WTC11 (cell line): ENCODE results near the gene MET. TPM values are rescaled to one million over a fixed set of nuclear protein-coding genes. Genes with fewer than 3 reads are reported as not detected.

Experiments used
- ATAC-seq: fragments of 200-7000 bp; cut with Tn5 transposase; 2 replicates; pipeline ENCODE4 v1.10.0; 2021; ENCODE audit warnings: mild to moderate bottlenecking, moderate library complexity
- CTCF ChIA-PET: fragments of 300-600 bp; sonication (Branson Sonifier 250); formaldehyde crosslinking; loops from one replicate; lab custom pipeline; 2021; ENCODE audit warnings: antibody characterized with exemption; lab: Charles Lee
- POLR2A ChIA-PET: fragments of 350-600 bp; sonication (Branson Sonifier 250); formaldehyde crosslinking; loops from one replicate; lab custom pipeline; 2021; ENCODE audit warnings: antibody characterized with exemption; lab: Charles Lee
- DNase-seq: peaks from one replicate; pipeline ENCODE4 v3.0.0; 2021; ENCODE audit warnings: low spot score
- H3K27ac Mint-ChIP-seq: 2 replicates; pipeline ENCODE4 v1.8.0; 2021; ENCODE audit warnings: mixed read lengths
- H3K27me3 Mint-ChIP-seq: 2 replicates; pipeline ENCODE4 v1.8.0; 2021; ENCODE audit warnings: low read depth, mild to moderate bottlenecking, moderate library complexity, mixed read lengths
- H3K36me3 Mint-ChIP-seq: 2 replicates; pipeline ENCODE4 v1.8.0; 2021; ENCODE audit warnings: mixed read lengths
- H3K4me1 Mint-ChIP-seq: 2 replicates; pipeline ENCODE4 v1.8.0; 2022; ENCODE audit warnings: mixed read lengths
- H3K4me3 Mint-ChIP-seq: 2 replicates; pipeline ENCODE4 v1.8.0; 2021; ENCODE audit warnings: mild to moderate bottlenecking, moderate library complexity, mixed read lengths
- H3K9me3 Mint-ChIP-seq: 2 replicates; pipeline ENCODE4 v1.8.0; 2021; ENCODE audit warnings: mixed read lengths
- ATF1 ChIP-seq: sonication (generic); formaldehyde crosslinking; IDR thresholded peaks from 2 replicates; pipeline ENCODE4 v1.8.1; 2023; ENCODE audit warnings: mild to moderate bottlenecking, moderate library complexity, missing genetic modification reagents
- CBFB ChIP-seq: sonication (generic); formaldehyde crosslinking; IDR thresholded peaks from 2 replicates; pipeline ENCODE4 v1.8.1; 2022; ENCODE audit warnings: mild to moderate bottlenecking, low read depth, missing genetic modification reagents
- ELF4 ChIP-seq: sonication (generic); formaldehyde crosslinking; IDR thresholded peaks from 2 replicates; pipeline ENCODE4 v1.8.1; 2022; ENCODE audit warnings: low read depth, mild to moderate bottlenecking, moderate library complexity, missing genetic modification reagents
- ETV6 ChIP-seq: sonication (generic); formaldehyde crosslinking; IDR thresholded peaks from 2 replicates; pipeline ENCODE4 v1.8.1; 2022; ENCODE audit warnings: mild to moderate bottlenecking, missing genetic modification reagents
- HMGA2 ChIP-seq: fragments of 250-450 bp; sonication (Bioruptor Pico); IDR thresholded peaks from 2 replicates; pipeline ENCODE4 v1.4.0; 2021; ENCODE audit warnings: mild to moderate bottlenecking, moderate library complexity
- IRF2 ChIP-seq: sonication (generic); formaldehyde crosslinking; IDR thresholded peaks from 2 replicates; pipeline ENCODE4 v1.8.0; 2022; ENCODE audit warnings: low read depth, missing genetic modification reagents, borderline replicate concordance
- NR3C1 ChIP-seq: sonication (generic); formaldehyde crosslinking; conservative IDR thresholded peaks from 2 replicates; pipeline ENCODE4 v1.8.1; 2023; ENCODE audit warnings: low read depth, mild to moderate bottlenecking, missing genetic modification reagents
- SMAD3 ChIP-seq: sonication (generic); formaldehyde crosslinking; IDR thresholded peaks from 2 replicates; pipeline ENCODE4 v1.8.0; 2022; ENCODE audit warnings: missing genetic modification reagents, mild to moderate bottlenecking, borderline replicate concordance
- ZNF138 ChIP-seq: sonication (generic); formaldehyde crosslinking; conservative IDR thresholded peaks from 2 replicates; pipeline ENCODE4 v1.8.1; 2022; ENCODE audit warnings: mild to moderate bottlenecking, moderate library complexity, missing genetic modification reagents
- ZNF317 ChIP-seq: sonication (generic); formaldehyde crosslinking; IDR thresholded peaks from 2 replicates; pipeline ENCODE4 v1.8.1; 2023; ENCODE audit warnings: low read depth, mild to moderate bottlenecking, moderate library complexity, missing genetic modification reagents, borderline replicate concordance
- total RNA-seq: library from RNA; stranded (reverse); gene quantifications from 3 replicates; pipeline ENCODE4 v1.2.3, GENCODE V29; 2021
- TF ChIP-seq, protein P1 (sequence below): fragments of 250-450 bp; sonication (Bioruptor Pico); IDR thresholded peaks from 2 replicates; pipeline ENCODE4 v1.9.0; 2021; ENCODE audit warnings: mild to moderate bottlenecking
- TF ChIP-seq, protein P2 (sequence below): sonication (generic); formaldehyde crosslinking; IDR thresholded peaks from 2 replicates; pipeline ENCODE4 v1.8.0; 2022; ENCODE audit warnings: mild to moderate bottlenecking, missing genetic modification reagents
- TF ChIP-seq, protein P3 (sequence below): fragments of 250-450 bp; sonication (Bioruptor Pico); IDR thresholded peaks from 2 replicates; pipeline ENCODE4 v2.1.2; 2022; ENCODE audit warnings: mild to moderate bottlenecking, moderate library complexity
- TF ChIP-seq, protein P4 (sequence below): sonication (generic); formaldehyde crosslinking; IDR thresholded peaks from 2 replicates; pipeline ENCODE4 v1.8.1; 2022; ENCODE audit warnings: missing genetic modification reagents, borderline replicate concordance
- TF ChIP-seq, protein P5 (sequence below): fragments of 250-450 bp; sonication (Bioruptor Pico); conservative IDR thresholded peaks from 2 replicates; pipeline ENCODE4 v1.9.0; 2021; ENCODE audit warnings: mild to moderate bottlenecking
- TF ChIP-seq, protein P6 (sequence below): fragments of 200-600 bp; IDR thresholded peaks from 2 replicates; pipeline ENCODE4 v1.8.0; 2022; ENCODE audit warnings: antibody characterized with exemption
- TF ChIP-seq, protein P7 (sequence below): sonication (generic); formaldehyde crosslinking; IDR thresholded peaks from 2 replicates; pipeline ENCODE4 v1.8.1; 2023; ENCODE audit warnings: mild to moderate bottlenecking, missing genetic modification reagents, borderline replicate concordance

MET gene
- total RNA-seq, 1 experiment from 2014 or later, result 9.4 TPM

DNA sequence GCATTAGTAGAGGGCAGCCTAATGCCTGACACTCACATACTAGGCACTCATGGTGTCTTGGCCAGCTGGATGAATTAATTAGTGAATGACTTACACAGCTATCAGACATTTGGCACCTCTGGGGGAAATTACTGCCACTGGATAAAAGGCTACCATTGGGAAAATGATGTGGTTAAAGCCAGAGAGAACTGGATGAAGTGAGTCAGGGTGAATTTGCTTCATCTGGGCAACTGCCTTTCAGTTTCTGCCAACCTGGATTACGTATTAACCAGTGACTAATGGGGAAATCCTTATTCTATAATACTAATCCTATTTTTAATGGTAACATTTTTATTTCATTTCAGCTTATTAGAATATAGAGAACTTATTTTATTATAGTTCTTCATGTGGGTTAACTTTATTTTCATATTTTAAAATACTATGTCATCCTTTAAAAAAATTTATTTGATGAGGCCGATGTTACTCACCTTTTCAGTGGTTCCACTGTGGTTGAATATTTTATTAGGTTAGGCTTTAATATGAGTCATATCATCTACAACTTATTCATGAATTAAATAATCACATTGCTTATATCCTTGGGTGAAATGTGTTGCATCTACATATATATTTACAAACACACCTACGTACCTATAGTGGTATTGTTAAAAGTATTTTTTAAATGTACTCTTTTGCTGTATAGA lies 104.8 kb downstream of the MET start:
- ATAC-seq (no peak), DNase-seq (no peak)
- H3K9me3 Mint-ChIP-seq, result no peaks in the 10 kb centered on the region
- H3K36me3 Mint-ChIP-seq, result peaks cover 9% of the 10 kb centered on the region
- H3K4me1 Mint-ChIP-seq, result peaks cover 22% of the 10 kb centered on the region
- peaks cover 51% of the 10 kb centered on the region for H3K27me3 Mint-ChIP-seq
- no peak overlapping the region for H3K27ac Mint-ChIP-seq
- no peak overlapping the region for H3K4me3 Mint-ChIP-seq
- CTCF ChIA-PET, result no interaction called here
- POLR2A ChIA-PET, result no interaction called here
- TF ChIP-seq ELF4 (CRISPR knock-in tag) (no peak), IRF2 (CRISPR knock-in tag) (no peak), ZNF317 (CRISPR knock-in tag) (no peak), NR3C1 (CRISPR knock-in tag) (no peak), HMGA2 (CRISPR knock-in tag) (no peak), CBFB (CRISPR knock-in tag) (no peak), ZNF138 (CRISPR knock-in tag) (no peak), ETV6 (CRISPR knock-in tag) (no peak), ATF1 (CRISPR knock-in tag) (no peak), SMAD3 (CRISPR knock-in tag) (no peak)
- TF ChIP-seq, protein P1, sequence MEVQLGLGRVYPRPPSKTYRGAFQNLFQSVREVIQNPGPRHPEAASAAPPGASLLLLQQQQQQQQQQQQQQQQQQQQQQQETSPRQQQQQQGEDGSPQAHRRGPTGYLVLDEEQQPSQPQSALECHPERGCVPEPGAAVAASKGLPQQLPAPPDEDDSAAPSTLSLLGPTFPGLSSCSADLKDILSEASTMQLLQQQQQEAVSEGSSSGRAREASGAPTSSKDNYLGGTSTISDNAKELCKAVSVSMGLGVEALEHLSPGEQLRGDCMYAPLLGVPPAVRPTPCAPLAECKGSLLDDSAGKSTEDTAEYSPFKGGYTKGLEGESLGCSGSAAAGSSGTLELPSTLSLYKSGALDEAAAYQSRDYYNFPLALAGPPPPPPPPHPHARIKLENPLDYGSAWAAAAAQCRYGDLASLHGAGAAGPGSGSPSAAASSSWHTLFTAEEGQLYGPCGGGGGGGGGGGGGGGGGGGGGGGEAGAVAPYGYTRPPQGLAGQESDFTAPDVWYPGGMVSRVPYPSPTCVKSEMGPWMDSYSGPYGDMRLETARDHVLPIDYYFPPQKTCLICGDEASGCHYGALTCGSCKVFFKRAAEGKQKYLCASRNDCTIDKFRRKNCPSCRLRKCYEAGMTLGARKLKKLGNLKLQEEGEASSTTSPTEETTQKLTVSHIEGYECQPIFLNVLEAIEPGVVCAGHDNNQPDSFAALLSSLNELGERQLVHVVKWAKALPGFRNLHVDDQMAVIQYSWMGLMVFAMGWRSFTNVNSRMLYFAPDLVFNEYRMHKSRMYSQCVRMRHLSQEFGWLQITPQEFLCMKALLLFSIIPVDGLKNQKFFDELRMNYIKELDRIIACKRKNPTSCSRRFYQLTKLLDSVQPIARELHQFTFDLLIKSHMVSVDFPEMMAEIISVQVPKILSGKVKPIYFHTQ, result no peak
- TF ChIP-seq, protein P2, sequence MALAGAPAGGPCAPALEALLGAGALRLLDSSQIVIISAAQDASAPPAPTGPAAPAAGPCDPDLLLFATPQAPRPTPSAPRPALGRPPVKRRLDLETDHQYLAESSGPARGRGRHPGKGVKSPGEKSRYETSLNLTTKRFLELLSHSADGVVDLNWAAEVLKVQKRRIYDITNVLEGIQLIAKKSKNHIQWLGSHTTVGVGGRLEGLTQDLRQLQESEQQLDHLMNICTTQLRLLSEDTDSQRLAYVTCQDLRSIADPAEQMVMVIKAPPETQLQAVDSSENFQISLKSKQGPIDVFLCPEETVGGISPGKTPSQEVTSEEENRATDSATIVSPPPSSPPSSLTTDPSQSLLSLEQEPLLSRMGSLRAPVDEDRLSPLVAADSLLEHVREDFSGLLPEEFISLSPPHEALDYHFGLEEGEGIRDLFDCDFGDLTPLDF (CRISPR knock-in tag), result no peak
- TF ChIP-seq, protein P3, sequence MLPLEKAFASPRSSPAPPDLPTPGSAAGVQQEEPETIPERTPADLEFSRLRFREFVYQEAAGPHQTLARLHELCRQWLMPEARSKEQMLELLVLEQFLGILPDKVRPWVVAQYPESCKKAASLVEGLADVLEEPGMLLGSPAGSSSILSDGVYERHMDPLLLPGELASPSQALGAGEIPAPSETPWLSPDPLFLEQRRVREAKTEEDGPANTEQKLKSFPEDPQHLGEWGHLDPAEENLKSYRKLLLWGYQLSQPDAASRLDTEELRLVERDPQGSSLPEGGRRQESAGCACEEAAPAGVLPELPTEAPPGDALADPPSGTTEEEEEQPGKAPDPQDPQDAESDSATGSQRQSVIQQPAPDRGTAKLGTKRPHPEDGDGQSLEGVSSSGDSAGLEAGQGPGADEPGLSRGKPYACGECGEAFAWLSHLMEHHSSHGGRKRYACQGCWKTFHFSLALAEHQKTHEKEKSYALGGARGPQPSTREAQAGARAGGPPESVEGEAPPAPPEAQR (CRISPR knock-in tag), result no peak
- TF ChIP-seq, protein P4, sequence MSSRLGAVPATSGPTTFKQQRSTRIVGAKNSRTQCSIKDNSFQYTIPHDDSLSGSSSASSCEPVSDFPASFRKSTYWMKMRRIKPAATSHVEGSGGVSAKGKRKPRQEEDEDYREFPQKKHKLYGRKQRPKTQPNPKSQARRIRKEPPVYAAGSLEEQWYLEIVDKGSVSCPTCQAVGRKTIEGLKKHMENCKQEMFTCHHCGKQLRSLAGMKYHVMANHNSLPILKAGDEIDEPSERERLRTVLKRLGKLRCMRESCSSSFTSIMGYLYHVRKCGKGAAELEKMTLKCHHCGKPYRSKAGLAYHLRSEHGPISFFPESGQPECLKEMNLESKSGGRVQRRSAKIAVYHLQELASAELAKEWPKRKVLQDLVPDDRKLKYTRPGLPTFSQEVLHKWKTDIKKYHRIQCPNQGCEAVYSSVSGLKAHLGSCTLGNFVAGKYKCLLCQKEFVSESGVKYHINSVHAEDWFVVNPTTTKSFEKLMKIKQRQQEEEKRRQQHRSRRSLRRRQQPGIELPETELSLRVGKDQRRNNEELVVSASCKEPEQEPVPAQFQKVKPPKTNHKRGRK (CRISPR knock-in tag), result no peak
- TF ChIP-seq, protein P5, sequence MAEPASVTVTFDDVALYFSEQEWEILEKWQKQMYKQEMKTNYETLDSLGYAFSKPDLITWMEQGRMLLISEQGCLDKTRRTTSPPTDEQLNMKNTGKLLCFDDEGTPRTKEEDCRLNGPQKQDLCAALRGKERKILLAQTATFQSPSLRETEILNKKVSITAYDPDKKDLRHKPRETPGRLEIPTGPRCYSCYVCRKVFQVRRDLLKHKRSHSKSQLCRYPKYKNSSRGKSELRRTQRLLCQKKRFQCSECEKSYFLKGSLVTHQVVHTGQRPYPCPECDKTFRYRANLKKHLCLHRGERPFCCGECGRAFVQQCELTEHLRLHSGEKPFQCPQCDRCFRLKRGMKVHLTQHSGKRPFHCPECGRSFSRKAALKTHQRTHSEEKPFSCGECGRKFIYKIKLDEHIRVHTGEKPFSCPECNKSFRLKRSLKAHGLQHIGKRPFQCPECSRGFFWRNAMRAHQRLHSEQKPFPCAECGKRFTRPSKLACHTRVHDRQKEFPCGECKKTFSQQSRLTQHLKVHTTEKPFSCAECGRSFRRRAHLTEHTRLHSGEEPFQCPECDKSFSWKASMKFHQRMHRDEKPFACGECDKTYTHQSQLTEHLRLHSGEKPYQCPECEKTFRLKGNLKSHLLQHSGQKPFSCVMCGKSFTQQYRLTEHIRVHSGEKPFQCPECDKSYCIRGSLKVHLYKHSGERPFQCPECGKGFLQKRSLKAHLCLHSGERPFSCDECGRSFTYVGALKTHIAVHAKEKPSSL (CRISPR knock-in tag), result no peak
- TF ChIP-seq, protein P6, sequence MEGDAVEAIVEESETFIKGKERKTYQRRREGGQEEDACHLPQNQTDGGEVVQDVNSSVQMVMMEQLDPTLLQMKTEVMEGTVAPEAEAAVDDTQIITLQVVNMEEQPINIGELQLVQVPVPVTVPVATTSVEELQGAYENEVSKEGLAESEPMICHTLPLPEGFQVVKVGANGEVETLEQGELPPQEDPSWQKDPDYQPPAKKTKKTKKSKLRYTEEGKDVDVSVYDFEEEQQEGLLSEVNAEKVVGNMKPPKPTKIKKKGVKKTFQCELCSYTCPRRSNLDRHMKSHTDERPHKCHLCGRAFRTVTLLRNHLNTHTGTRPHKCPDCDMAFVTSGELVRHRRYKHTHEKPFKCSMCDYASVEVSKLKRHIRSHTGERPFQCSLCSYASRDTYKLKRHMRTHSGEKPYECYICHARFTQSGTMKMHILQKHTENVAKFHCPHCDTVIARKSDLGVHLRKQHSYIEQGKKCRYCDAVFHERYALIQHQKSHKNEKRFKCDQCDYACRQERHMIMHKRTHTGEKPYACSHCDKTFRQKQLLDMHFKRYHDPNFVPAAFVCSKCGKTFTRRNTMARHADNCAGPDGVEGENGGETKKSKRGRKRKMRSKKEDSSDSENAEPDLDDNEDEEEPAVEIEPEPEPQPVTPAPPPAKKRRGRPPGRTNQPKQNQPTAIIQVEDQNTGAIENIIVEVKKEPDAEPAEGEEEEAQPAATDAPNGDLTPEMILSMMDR, result no peak
- TF ChIP-seq, protein P7, sequence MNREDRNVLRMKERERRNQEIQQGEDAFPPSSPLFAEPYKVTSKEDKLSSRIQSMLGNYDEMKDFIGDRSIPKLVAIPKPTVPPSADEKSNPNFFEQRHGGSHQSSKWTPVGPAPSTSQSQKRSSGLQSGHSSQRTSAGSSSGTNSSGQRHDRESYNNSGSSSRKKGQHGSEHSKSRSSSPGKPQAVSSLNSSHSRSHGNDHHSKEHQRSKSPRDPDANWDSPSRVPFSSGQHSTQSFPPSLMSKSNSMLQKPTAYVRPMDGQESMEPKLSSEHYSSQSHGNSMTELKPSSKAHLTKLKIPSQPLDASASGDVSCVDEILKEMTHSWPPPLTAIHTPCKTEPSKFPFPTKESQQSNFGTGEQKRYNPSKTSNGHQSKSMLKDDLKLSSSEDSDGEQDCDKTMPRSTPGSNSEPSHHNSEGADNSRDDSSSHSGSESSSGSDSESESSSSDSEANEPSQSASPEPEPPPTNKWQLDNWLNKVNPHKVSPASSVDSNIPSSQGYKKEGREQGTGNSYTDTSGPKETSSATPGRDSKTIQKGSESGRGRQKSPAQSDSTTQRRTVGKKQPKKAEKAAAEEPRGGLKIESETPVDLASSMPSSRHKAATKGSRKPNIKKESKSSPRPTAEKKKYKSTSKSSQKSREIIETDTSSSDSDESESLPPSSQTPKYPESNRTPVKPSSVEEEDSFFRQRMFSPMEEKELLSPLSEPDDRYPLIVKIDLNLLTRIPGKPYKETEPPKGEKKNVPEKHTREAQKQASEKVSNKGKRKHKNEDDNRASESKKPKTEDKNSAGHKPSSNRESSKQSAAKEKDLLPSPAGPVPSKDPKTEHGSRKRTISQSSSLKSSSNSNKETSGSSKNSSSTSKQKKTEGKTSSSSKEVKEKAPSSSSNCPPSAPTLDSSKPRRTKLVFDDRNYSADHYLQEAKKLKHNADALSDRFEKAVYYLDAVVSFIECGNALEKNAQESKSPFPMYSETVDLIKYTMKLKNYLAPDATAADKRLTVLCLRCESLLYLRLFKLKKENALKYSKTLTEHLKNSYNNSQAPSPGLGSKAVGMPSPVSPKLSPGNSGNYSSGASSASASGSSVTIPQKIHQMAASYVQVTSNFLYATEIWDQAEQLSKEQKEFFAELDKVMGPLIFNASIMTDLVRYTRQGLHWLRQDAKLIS (CRISPR knock-in tag), result no peak
